Adrenal gland (tissue), 12 donors: ENCODE measurements around the gene STEAP3. TPM values are rescaled to one million over a fixed set of nuclear protein-coding genes. Genes with fewer than 3 reads are reported as not detected.

Experiments
- DNase-seq, 7 donors: peaks; one replicate each; pipeline ENCODE4 v3.0.0-alpha.2; 2019 to 2020
- H3K27ac ChIP-seq, 5 donors: fragments of 200-600 bp; sonication (generic) in 4 of 5; 1 replicate in 3 of 5; 2 replicates in 2 of 5; pipeline versions ENCODE4 v1.5.1 to v1.8.0; 2016 to 2020; ENCODE audit warnings: mild to moderate bottlenecking in 1 of 5
- H3K27me3 ChIP-seq: fragments of 200-600 bp; 2 replicates; pipeline ENCODE4 v1.8.0; 2021
- H3K36me3 ChIP-seq, 2 donors: fragments of 200-600 bp; replicated peaks in 1 of 2; 1 replicate in 1 of 2; 2 replicates in 1 of 2; pipeline versions ENCODE4 v1.5.1 to v1.8.0; 2018 to 2022
- H3K4me1 ChIP-seq, 2 donors: fragments of 200-600 bp; replicated peaks in 1 of 2; 1 replicate in 1 of 2; 2 replicates in 1 of 2; pipeline versions ENCODE4 v1.5.1 to v1.8.0; 2018 to 2021
- H3K4me3 ChIP-seq, 4 donors: fragments of 200-600 bp; sonication (generic) in 3 of 4; one replicate each; pipeline ENCODE4 v1.5.1; 2016 to 2018
- H3K9me3 ChIP-seq, 3 donors: fragments of 200-600 bp; sonication (generic) in 1 of 3; replicated peaks in 1 of 3; 1 replicate in 2 of 3; 2 replicates in 1 of 3; pipeline versions ENCODE4 v1.5.1 to v1.8.0; 2016 to 2021
- POLR2A ChIP-seq, 2 donors: fragments of 450-650 bp; IDR thresholded peaks; one replicate each; pipeline ENCODE4 v1.6.1; 2017; ENCODE audit warnings: antibody characterized with exemption in 2 of 2, mild to moderate bottlenecking in 2 of 2, moderate library complexity in 1 of 2
- WGBS, 4 donors: extraction: QIAGEN DNeasy Blood & Tissue Kit in 2 of 4; methylation state at CpG; one replicate each; pipeline versions ENCODE4 v1.1.5 to v1.1.7; 2013 to 2017; 5-methylcytosine and 5-hydroxymethylcytosine counted together
- intact Hi-C, 2 donors: fragments of 100-400 bp; cut with DNase I; formaldehyde crosslinking; loops; one replicate each; pipeline versions ENCODE4 v1.14.1 to v1.15.0; 2022 to 2023
- polyA plus RNA-seq, 3 donors: library from polyadenylated mRNA; stranded (reverse); fragments of 200-250 nt in 2 of 3; fragments of 350-450 nt in 1 of 3; fragmentation: Illumina TruSeq in 1 of 3; extraction: RNeasy Lipid Tissue Mini Kit (QIAGEN cat#74804) in 1 of 3; gene quantifications; one replicate each; pipeline ENCODE4 v1.2.3, GENCODE V29; 2013 to 2014
- total RNA-seq, 9 donors: library from RNA; depleted of rRNA in 4 of 9; stranded (reverse); fragments of >200 nt in 4 of 9; fragments of 120-200 nt in 1 of 9; fragmentation: NEBNext Ultra II Directional in 1 of 9; extraction: Animal tissue kit (Norgen Biotek cat#: 25700) in 1 of 9; gene quantifications; one replicate each; pipeline versions ENCODE4 v1.1.0 to v1.2.4, GENCODE V29; 2013 to 2023
- TF ChIP-seq, protein P1 (sequence below), 6 experiments: fragments of 450-650 bp in 4 of 6; fragments of 200-600 bp in 2 of 6; sonication (generic) in 1 of 6; IDR thresholded peaks; 1 replicate in 5 of 6; 2 replicates in 1 of 6; pipeline versions ENCODE4 v1.5.1 to v1.8.0; 2016 to 2021; ENCODE audit warnings: antibody characterized with exemption in 6 of 6, mild to moderate bottlenecking in 2 of 6, moderate library complexity in 1 of 6
- donor health status: healthy with polysubstance abuse.
- donor health status: Bipolar disorder and iron deficiency.
- donor health status: DM: yes; HTN: yes; CAD: no.
- donor health status: DM: no; HTN: no; CAD: no.
- donor health status: DM: no; HTN: no; CAD: no.
- donor health status: DM: yes; HTN: yes; CAD: no.

The STEAP3 gene
- total and polyA plus RNA-seq, 12 donors, result 1.3 to 48.2 (median 6.9) TPM

DNA sequence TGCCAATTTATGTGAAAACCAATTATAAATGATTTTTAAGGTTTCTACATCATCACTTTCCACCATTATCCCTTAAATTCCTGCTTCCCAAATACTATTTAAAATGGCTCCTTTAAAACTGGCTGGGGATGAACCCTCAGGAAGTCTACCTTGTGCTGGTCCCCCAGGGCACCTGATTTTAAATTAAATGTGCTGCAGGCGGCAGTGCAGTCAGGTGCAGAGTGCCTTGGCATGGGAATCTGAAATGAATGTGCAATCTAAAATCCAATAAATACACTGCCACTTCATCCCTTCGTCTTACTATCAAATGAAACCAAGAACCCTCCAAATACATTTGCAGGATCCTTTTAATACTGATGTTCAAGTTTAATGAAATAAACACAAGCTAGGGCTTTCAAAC lies 81.2 kb downstream of the STEAP3 start:
- TF ChIP-seq, protein P1, sequence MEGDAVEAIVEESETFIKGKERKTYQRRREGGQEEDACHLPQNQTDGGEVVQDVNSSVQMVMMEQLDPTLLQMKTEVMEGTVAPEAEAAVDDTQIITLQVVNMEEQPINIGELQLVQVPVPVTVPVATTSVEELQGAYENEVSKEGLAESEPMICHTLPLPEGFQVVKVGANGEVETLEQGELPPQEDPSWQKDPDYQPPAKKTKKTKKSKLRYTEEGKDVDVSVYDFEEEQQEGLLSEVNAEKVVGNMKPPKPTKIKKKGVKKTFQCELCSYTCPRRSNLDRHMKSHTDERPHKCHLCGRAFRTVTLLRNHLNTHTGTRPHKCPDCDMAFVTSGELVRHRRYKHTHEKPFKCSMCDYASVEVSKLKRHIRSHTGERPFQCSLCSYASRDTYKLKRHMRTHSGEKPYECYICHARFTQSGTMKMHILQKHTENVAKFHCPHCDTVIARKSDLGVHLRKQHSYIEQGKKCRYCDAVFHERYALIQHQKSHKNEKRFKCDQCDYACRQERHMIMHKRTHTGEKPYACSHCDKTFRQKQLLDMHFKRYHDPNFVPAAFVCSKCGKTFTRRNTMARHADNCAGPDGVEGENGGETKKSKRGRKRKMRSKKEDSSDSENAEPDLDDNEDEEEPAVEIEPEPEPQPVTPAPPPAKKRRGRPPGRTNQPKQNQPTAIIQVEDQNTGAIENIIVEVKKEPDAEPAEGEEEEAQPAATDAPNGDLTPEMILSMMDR (IDR thresholded peaks at IDR 0.05), result no peak
- no peak for TF ChIP-seq POLR2A (IDR thresholded peaks at IDR 0.05)
- Histone ChIP-seq H3K4me3 (no peak overlapping the region), H3K9me3 (no peaks in the 10 kb centered on the region), H3K27ac (no peak overlapping the region), H3K36me3 (no peaks in the 10 kb centered on the region), H3K4me1 (no peaks in the 10 kb centered on the region), H3K27me3 (no peaks in the 10 kb centered on the region)
- DNase-seq, result no peak
- intact Hi-C loops, result no loop called here
- WGBS, 4 donors, result 88 to 93% (median 92%) methylated on average over 2 of the region's 2 CpGs

DNA sequence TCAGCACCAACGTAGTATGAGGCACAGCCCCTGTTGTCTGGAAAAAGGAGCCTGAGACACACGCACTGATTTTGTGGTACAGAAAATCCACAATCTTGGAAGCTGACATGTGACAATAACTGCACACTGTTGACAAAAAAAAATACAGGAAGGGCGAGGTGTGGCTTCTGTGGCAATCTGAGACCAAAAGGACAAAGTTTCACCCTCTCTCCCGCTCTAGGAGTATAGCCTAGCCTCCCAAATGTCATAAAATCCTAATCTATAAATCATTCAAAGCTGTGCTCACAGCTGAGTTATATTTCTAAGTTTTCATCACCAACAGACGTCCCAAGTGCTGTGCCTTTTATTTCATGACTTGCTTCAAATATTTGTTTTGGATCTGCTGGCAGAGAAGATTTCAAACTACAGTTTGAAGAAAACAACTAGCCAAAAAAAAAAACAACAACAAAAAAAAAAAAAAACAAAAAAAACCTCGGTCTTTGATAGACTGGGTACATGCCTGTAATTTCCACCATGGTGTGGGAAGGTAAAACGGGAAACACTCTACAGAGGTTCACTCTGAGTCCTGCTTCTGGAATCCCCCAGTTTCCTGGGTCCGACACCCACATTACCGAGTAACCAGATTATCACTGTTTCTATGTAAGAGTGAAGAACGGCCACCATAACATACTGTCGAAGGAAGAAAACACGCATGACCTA lies 82.0 kb downstream of the STEAP3 start:
- no peak overlapping the region for H3K4me3 ChIP-seq
- no peak for DNase-seq
- no peak overlapping the region for H3K27ac ChIP-seq
- H3K9me3 ChIP-seq, result no peaks in the 10 kb centered on the region
- intact Hi-C loops, result no loop called here
- H3K4me1 ChIP-seq, result no peaks in the 10 kb centered on the region
- WGBS, 4 donors, result 84 to 90% (median 86%) methylated on average over 12 of the region's 12 CpGs
- no peaks in the 10 kb centered on the region for H3K36me3 ChIP-seq
- H3K27me3 ChIP-seq, result no peaks in the 10 kb centered on the region
- TF ChIP-seq, protein P1 (IDR thresholded peaks at IDR 0.05), result no peak
- no peak for TF ChIP-seq POLR2A (IDR thresholded peaks at IDR 0.05)

DNA sequence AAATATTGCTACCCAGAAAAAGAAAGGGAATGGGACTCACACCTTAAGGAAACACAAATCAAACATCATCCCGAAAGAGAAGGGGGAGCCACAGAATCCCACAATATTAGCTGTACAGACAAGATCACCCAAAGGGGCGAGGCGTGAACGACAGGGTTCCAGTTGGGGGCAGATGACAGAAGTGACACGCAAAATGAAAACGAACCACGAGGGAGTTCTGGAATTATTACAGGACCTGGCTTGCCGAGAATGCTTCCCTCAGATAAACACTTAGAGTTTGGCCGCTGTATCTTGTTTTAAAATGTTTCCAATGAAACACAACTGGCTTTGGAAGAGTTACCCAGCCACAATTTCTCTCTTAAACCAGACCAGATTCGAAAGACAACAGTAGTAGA lies 82.6 kb downstream of the STEAP3 start:
- H3K9me3 ChIP-seq, result no peaks in the 10 kb centered on the region
- intact Hi-C loops, result no loop called here
- TF ChIP-seq, protein P1 (IDR thresholded peaks at IDR 0.05), result no peak
- TF ChIP-seq POLR2A (IDR thresholded peaks at IDR 0.05), result no peak
- H3K36me3 ChIP-seq, result no peaks in the 10 kb centered on the region
- 92 to 94% (median 93%) methylated on average over 10 of the region's 10 CpGs for WGBS, 4 donors
- no peaks in the 10 kb centered on the region for H3K27me3 ChIP-seq
- H3K4me1 ChIP-seq, result no peaks in the 10 kb centered on the region
- H3K27ac ChIP-seq, result no peak overlapping the region
- no peak for DNase-seq
- no peak overlapping the region for H3K4me3 ChIP-seq

DNA sequence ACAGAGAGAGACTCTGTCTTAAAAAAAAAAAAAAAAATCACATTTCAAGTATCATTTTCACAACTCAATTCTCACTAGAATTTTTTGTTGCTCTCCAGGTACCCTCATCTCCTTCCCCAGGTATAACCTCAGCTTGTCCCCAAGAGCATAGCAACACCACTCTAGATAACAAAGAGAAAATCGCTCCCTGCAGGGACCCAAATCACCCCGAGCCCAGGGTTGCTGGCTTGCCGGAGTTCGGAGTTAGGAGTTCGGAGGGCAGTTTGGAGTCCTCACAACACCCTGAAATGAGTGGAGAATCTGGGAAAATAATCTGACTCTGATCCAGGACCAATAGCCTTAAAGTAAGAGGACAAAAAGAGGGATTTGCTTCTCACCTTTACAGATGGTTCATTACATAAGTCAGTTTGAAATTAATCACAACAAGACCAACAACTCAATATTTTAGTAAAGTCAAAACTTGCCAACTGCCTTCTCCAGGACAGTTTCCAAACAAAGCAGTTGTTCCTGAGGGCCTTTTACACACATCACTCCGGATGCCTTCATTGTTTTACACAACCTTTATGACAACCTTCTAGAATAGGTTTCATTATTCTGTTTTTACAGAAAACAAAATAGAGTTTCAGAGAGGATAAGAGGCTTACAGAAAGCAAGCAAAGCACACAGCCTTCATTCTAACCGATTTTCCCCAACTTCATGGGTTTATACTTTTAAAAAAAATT lies 83.9 kb downstream of the STEAP3 start:
- intact Hi-C loops, result no loop called here
- no peak overlapping the region for H3K27ac ChIP-seq
- no peaks in the 10 kb centered on the region for H3K9me3 ChIP-seq
- no peak overlapping the region for H3K4me3 ChIP-seq
- DNase-seq, result no peak
- H3K27me3 ChIP-seq, result no peaks in the 10 kb centered on the region
- no peaks in the 10 kb centered on the region for H3K36me3 ChIP-seq
- 90 to 96% (median 92%) methylated on average over 7 of the region's 7 CpGs for WGBS, 4 donors
- H3K4me1 ChIP-seq, result no peaks in the 10 kb centered on the region
- no peak for TF ChIP-seq POLR2A (IDR thresholded peaks at IDR 0.05)
- TF ChIP-seq, protein P1 (IDR thresholded peaks at IDR 0.05), result no peak
